ENCODE data around the gene MYH16. TPM values are rescaled to one million over a fixed set of nuclear protein-coding genes. Genes with fewer than 3 reads are reported as not detected.
"Not testable (repeated sequence)": the region's sequence is repeated elsewhere in the genome, so short reads cannot be mapped to it uniquely, and the experiment has no call there.

MYH16 gene
- polyA plus RNA-seq (2011; rRNA removed) (not detected in 2 replicates), polyA minus RNA-seq (2011; rRNA and poly(A)+ RNA removed) (0.19 TPM in 1 of 2 replicates, not detected in the other)

DNA sequence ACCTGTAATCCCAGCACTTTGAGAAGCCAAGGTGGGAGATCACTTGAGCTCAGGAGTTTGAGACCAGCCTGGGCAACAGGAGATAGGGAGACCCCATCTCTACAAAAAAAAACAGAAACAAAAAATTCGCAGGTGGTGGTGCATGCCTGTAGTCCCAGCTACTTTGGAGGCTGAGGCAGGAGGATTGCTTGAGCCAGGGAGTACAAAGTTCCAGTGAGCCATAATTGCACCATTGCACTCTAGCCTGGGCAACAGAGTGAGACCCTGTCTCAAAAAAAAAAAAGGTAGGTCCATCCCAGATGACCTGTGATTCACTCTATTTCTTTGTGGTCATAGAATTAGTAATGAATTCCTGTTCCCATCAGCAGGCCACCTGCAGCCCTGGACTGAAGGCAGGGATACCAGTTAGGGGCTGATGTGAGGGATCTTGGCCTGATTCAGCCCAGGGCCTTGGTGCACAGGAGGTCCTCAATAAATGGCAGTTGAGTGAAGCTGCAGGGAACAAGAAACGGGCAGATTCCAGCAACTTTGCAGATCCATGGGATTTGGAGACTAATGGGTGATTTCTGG, at the start of gene MYH16:
Gene MYH16 (plus strand): TSS at position 364 of the 570 bp plus-strand sequence.
- H3K36me3 ChIP-seq (ENCODE audit: control insufficient read depth, insufficient read depth, low read length) = no peaks in the 10 kb centered on the region
- no peak within 1 kb of the TSS for H3K4me3 ChIP-seq (ENCODE audit: low read depth, low read length)
- no peaks in the 10 kb centered on the region for H3K27me3 ChIP-seq (ENCODE audit: control insufficient read depth, insufficient read depth, low read length)
- DNase-seq (ENCODE audit: low read depth) = no peak
- ChIA-PET POLR2A (no interaction called here), CTCF (interaction anchor here (1.0 kb wide), 2 partner anchors 11 to 41 kb away, joined by 3 read pairs; no protein-coding TSS in a partner anchor)
- TF ChIP-seq, protein P1, sequence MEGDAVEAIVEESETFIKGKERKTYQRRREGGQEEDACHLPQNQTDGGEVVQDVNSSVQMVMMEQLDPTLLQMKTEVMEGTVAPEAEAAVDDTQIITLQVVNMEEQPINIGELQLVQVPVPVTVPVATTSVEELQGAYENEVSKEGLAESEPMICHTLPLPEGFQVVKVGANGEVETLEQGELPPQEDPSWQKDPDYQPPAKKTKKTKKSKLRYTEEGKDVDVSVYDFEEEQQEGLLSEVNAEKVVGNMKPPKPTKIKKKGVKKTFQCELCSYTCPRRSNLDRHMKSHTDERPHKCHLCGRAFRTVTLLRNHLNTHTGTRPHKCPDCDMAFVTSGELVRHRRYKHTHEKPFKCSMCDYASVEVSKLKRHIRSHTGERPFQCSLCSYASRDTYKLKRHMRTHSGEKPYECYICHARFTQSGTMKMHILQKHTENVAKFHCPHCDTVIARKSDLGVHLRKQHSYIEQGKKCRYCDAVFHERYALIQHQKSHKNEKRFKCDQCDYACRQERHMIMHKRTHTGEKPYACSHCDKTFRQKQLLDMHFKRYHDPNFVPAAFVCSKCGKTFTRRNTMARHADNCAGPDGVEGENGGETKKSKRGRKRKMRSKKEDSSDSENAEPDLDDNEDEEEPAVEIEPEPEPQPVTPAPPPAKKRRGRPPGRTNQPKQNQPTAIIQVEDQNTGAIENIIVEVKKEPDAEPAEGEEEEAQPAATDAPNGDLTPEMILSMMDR (IDR thresholded peaks at IDR 0.05; ENCODE audit: insufficient read depth, low read depth, low read length) = no peak

DNA sequence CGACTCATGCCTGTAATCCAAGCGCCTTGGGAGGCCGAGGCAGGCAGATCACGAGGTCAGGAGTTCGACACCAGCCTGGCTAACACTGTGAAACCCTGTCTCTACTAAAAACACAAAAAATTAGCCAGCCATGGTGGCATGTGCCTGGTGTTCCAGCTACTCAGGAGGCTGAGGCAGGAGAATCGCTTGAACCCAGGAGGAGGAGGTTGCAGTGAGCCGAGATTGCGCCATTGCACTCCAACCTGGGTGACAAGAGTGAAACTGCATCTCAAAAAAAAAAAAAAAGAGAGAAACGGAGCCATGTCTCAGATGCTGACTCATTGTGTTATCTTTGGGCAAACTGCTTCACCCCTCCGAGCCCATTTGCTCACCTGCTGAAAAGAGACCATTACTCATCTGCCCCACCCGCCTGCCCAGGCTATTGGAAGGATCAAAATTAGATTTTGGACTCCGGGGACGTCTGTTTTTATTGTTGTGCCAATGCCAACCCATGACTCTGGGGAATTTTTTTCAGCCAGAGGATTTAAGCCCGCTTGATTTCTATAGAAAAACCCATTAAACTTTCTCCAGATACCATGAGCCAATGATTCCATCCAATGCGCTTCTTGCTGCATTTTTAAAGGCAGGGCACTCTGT, 48.3 kb upstream of the MYH16 start:
- CTCF ChIA-PET; H3K36me3 ChIP-seq (ENCODE audit: control insufficient read depth, insufficient read depth, low read length); H3K4me3 ChIP-seq (ENCODE audit: low read depth, low read length); POLR2A ChIA-PET; H3K27me3 ChIP-seq (ENCODE audit: control insufficient read depth, insufficient read depth, low read length); DNase-seq (ENCODE audit: low read depth): not testable (repeated sequence)

DNA sequence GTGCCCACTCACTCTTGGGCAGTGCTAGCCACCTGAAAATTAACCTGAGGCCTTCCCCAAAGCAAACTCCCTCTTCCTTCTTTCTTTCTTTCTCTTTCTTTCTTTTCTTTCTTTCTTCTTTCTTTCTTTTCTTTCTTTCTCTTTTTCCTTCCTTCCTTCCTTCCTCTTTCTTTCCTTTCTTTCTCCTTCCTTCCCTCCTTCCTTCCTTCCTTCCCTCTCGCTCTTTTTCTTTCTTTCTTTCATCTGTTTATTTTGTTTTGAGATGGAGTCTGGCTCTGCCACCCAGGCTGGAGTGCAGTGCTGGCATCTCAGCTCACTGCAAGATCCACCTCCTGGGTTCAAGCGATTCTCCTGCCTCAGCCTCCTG, 47.8 kb upstream of the MYH16 start:
- Histone ChIP-seq H3K27me3 (ENCODE audit: control insufficient read depth, insufficient read depth, low read length) (no peaks in the 10 kb centered on the region), H3K4me3 (ENCODE audit: low read depth, low read length) (no peak overlapping the region), H3K36me3 (ENCODE audit: control insufficient read depth, insufficient read depth, low read length) (no peaks in the 10 kb centered on the region)
- POLR2A ChIA-PET = no interaction called here
- TF ChIP-seq, protein P1 (IDR thresholded peaks at IDR 0.05; ENCODE audit: insufficient read depth, low read depth, low read length) = no peak
- no peak for DNase-seq (ENCODE audit: low read depth)
- CTCF ChIA-PET = no interaction called here

DNA sequence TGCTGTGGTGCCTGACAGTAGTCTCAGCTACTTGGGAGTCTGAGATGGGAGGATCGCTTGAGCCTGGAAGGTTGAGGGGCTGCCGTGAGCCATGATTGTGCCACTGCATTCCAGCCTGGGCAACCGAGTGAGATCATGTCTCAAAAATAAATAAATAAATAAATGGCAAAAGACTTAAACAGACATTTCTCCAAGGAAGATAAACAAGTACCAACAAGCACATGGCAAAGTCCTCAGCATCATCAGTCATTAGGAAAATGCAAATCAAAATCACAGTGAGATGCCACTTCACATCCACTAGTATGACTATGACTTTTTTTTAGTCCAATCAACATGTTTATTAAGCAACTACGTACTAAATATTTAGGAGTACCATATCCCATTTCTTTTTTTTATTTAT, 43.4 kb upstream of the MYH16 start:
- Histone ChIP-seq H3K27me3 (ENCODE audit: control insufficient read depth, insufficient read depth, low read length) (no peaks in the 10 kb centered on the region), H3K4me3 (ENCODE audit: low read depth, low read length) (no peak overlapping the region), H3K36me3 (ENCODE audit: control insufficient read depth, insufficient read depth, low read length) (no peaks in the 10 kb centered on the region)
- no peak for DNase-seq (ENCODE audit: low read depth)
- ChIA-PET CTCF (no interaction called here), POLR2A (no interaction called here)
- TF ChIP-seq, protein P1 (IDR thresholded peaks at IDR 0.05; ENCODE audit: insufficient read depth, low read depth, low read length) = no peak

DNA sequence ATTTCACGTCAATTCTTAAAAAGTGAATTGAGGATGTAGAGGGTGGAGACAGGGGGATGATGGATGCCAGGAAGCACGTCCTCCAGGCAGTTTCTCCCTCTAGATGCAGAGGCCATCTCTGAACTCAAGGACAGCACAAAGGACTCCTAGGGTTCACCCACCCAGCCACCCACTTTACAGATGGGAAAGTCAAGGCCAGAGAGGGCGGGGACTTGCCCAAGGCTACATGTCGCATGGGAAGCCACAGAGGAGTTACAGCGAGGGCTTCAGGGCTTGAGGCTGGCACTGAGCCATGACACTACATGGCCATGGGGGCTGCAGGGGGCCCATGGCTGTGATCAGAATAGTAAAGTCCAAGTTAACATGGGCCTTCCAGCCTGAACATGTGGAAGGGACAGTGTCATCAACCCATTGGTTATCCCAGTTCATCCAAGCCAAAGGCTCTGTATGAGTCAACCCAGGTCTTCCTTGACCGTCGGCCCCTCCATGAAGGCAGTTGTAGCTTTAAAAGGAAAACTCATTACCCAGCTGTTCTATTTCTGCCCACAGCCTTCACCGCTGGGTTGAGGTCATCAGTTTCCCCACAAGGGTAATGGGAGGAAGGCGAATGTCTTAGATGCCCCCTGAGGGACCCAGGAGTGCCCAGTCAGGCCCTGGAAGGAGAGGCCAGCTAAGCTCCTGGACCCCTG, 40.4 kb upstream of the MYH16 start:
- TF ChIP-seq, protein P1 (IDR thresholded peaks at IDR 0.05; ENCODE audit: insufficient read depth, low read depth, low read length) = no peak
- no peaks in the 10 kb centered on the region for H3K36me3 ChIP-seq (ENCODE audit: control insufficient read depth, insufficient read depth, low read length)
- no peak overlapping the region for H3K4me3 ChIP-seq (ENCODE audit: low read depth, low read length)
- ChIA-PET CTCF (no interaction called here), POLR2A (interaction anchor here (0.6 kb wide), 1 partner anchor 17 kb away, joined by 3 read pairs; no protein-coding TSS in a partner anchor)
- DNase-seq (ENCODE audit: low read depth) = no peak
- H3K27me3 ChIP-seq (ENCODE audit: control insufficient read depth, insufficient read depth, low read length) = no peaks in the 10 kb centered on the region

DNA sequence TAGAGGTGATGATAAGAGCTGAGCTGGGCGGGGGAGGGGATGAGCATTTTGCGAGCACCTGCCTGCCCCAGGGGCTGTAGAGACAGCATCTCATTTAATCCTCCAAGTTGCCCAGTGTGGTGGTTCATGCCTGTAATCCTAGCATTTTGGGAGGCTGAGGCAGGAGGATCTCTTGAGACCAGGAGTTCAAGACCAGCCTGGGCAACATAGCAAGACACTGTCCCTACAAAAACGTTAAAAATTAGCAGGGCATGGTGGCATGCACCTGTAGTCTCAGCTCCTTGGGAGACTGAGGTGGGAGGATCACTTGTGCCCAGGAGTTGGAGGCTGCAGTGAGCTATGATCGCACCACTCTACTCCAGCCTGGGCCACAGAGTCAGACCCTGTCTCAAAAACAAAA, 39.7 kb upstream of the MYH16 start:
- DNase-seq (ENCODE audit: low read depth); CTCF ChIA-PET; H3K27me3 ChIP-seq (ENCODE audit: control insufficient read depth, insufficient read depth, low read length); H3K4me3 ChIP-seq (ENCODE audit: low read depth, low read length); H3K36me3 ChIP-seq (ENCODE audit: control insufficient read depth, insufficient read depth, low read length): not testable (repeated sequence)
- POLR2A ChIA-PET = interaction anchor here (0.6 kb wide), 1 partner anchor 17 kb away, joined by 3 read pairs; no protein-coding TSS in a partner anchor

Data from BJ (cell line).